ENCODE measurements around the gene TMEM236.

The TMEM236 gene

DNA sequence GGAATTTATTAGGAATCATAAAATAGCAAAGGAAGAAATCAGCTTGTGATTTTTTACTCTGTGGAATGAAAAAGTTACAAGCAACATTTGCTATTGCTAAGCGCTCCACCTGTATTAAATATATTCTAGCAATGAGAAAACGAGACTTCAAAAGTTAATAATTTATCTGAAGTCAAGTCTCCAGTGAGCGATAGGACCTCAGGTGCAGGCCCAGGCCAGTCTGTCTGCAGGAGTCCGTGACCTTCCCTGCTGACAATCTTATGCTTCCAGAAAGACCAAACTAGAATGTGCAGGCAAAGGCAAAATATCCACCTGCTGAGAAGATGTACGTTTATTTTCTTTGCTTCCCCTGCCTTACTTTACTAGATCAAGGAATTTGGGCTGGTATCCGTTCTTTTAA is 79.9 kb downstream of the TMEM236 start:
- Histone ChIP-seq H3K9ac (ENCODE audit: low read length) (no peak overlapping the region), H3K9me2 (replicated peaks; ENCODE audit: insufficient read depth, low read length) (no peaks in the 10 kb centered on the region), H4K20me1 (ENCODE audit: insufficient read depth, low read length) (no peaks in the 10 kb centered on the region), H3K4me1 (ENCODE audit: low read length) (no peaks in the 10 kb centered on the region), H3K27ac (ENCODE audit: low read length) (no peak overlapping the region), H3K27me3 (replicated peaks; ENCODE audit: insufficient read depth, low read length) (no peaks in the 10 kb centered on the region), H3K79me2 (ENCODE audit: low read length) (no peaks in the 10 kb centered on the region), H3K9me3 (replicated peaks; ENCODE audit: insufficient read depth, low read length) (no peaks in the 10 kb centered on the region), H3K36me3 (replicated peaks; ENCODE audit: insufficient read depth, low read length) (no peaks in the 10 kb centered on the region), H2AFZ (ENCODE audit: low read length) (no peak overlapping the region), H3K4me3 (ENCODE audit: low read length) (no peak overlapping the region), H3K4me2 (ENCODE audit: low read depth, low read length) (no peak overlapping the region), H3F3A (ENCODE audit: insufficient read depth, low read length) (no peaks in the 10 kb centered on the region)
- TF ChIP-seq EZH2phosphoT487 (IDR thresholded peaks at IDR 0.05; ENCODE audit: low read length) = no peak
- TF ChIP-seq EZH2 (optimal IDR thresholded peaks at IDR 0.05; ENCODE audit: low read depth, low read length) = no peak
- TF ChIP-seq, protein P1, sequence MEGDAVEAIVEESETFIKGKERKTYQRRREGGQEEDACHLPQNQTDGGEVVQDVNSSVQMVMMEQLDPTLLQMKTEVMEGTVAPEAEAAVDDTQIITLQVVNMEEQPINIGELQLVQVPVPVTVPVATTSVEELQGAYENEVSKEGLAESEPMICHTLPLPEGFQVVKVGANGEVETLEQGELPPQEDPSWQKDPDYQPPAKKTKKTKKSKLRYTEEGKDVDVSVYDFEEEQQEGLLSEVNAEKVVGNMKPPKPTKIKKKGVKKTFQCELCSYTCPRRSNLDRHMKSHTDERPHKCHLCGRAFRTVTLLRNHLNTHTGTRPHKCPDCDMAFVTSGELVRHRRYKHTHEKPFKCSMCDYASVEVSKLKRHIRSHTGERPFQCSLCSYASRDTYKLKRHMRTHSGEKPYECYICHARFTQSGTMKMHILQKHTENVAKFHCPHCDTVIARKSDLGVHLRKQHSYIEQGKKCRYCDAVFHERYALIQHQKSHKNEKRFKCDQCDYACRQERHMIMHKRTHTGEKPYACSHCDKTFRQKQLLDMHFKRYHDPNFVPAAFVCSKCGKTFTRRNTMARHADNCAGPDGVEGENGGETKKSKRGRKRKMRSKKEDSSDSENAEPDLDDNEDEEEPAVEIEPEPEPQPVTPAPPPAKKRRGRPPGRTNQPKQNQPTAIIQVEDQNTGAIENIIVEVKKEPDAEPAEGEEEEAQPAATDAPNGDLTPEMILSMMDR (IDR thresholded peaks at IDR 0.05; ENCODE audit: low read length) = no peak
- no peak for DNase-seq

DNA sequence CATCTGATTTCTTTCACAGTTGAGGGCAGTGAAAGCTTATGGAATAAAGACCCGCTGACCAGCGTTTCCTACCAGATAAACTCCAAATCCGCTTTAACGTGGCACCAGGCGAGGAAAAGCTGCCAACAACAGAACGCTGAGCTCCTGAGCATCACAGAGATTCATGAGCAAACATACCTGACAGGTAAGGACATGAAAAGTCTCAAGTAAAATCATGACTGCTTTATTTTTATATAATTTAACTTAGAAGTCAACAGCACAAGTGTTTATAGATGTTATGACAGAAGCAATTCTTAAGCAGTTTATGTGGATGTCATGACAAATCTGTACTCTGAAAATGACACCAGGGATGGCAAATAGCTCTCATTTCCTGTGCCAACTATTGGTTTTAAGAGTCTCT is 81.7 kb downstream of the TMEM236 start:
- TF ChIP-seq EZH2phosphoT487 (IDR thresholded peaks at IDR 0.05; ENCODE audit: low read length) = no peak
- TF ChIP-seq EZH2 (optimal IDR thresholded peaks at IDR 0.05; ENCODE audit: low read depth, low read length) = no peak
- TF ChIP-seq, protein P1 (IDR thresholded peaks at IDR 0.05; ENCODE audit: low read length) = no peak
- no peak overlapping the region for H3K4me3 ChIP-seq (ENCODE audit: low read length)

DNA sequence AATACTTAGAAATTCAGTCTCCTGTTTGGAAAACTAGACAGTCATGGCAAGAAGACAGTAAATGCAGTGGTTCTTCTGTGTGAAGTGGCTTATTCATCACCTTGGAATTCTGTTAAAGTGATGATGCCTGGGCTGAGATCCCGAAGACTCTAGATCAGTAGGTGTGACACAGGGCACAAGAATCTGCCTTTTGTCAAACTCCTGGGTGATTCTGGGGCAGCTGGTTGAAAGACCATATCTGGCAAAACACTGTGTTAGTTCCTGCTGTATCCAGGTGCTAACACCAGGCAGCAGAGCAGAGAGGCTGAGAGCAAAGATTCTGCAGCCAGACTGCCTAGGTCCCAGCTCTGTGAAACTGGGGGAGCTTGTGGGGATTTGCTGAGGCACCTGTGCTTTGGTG is 83.7 kb downstream of the TMEM236 start:
- Histone ChIP-seq H3K4me1 (ENCODE audit: low read length) (no peaks in the 10 kb centered on the region), H3K4me2 (ENCODE audit: low read depth, low read length) (no peak overlapping the region), H3K79me2 (ENCODE audit: low read length) (no peaks in the 10 kb centered on the region), H3F3A (ENCODE audit: insufficient read depth, low read length) (no peaks in the 10 kb centered on the region), H3K9me2 (replicated peaks; ENCODE audit: insufficient read depth, low read length) (no peaks in the 10 kb centered on the region), H3K9ac (ENCODE audit: low read length) (no peak overlapping the region), H3K4me3 (ENCODE audit: low read length) (no peak overlapping the region), H3K9me3 (replicated peaks; ENCODE audit: insufficient read depth, low read length) (no peaks in the 10 kb centered on the region), H3K27me3 (replicated peaks; ENCODE audit: insufficient read depth, low read length) (no peaks in the 10 kb centered on the region), H3K36me3 (replicated peaks; ENCODE audit: insufficient read depth, low read length) (no peaks in the 10 kb centered on the region), H2AFZ (ENCODE audit: low read length) (no peak overlapping the region), H4K20me1 (ENCODE audit: insufficient read depth, low read length) (no peaks in the 10 kb centered on the region), H3K27ac (ENCODE audit: low read length) (no peak overlapping the region)
- TF ChIP-seq, protein P1 (IDR thresholded peaks at IDR 0.05; ENCODE audit: low read length) = no peak
- no peak for DNase-seq

More for the DNA sequence above, 81.7 kb downstream of the TMEM236 start:
- no peaks in the 10 kb centered on the region for H3K27me3 ChIP-seq (replicated peaks; ENCODE audit: insufficient read depth, low read length)
- no peak overlapping the region for H3K9ac ChIP-seq (ENCODE audit: low read length)
- H4K20me1 ChIP-seq (ENCODE audit: insufficient read depth, low read length) = no peaks in the 10 kb centered on the region
- H3K4me2 ChIP-seq (ENCODE audit: low read depth, low read length) = no peak overlapping the region
- H3K4me1 ChIP-seq (ENCODE audit: low read length) = no peaks in the 10 kb centered on the region
- no peaks in the 10 kb centered on the region for H3K9me3 ChIP-seq (replicated peaks; ENCODE audit: insufficient read depth, low read length)
- no peaks in the 10 kb centered on the region for H3K79me2 ChIP-seq (ENCODE audit: low read length)
- no peaks in the 10 kb centered on the region for H3F3A ChIP-seq (ENCODE audit: insufficient read depth, low read length)
- H3K36me3 ChIP-seq (replicated peaks; ENCODE audit: insufficient read depth, low read length) = no peaks in the 10 kb centered on the region
- no peaks in the 10 kb centered on the region for H3K9me2 ChIP-seq (replicated peaks; ENCODE audit: insufficient read depth, low read length)
- no peak for DNase-seq
- H3K27ac ChIP-seq (ENCODE audit: low read length) = no peak overlapping the region
- no peak overlapping the region for H2AFZ ChIP-seq (ENCODE audit: low read length)

Measured in MM.1S (cell line).